ENCODE measurements around the gene TGFA. TPM values are rescaled to one million over a fixed set of nuclear protein-coding genes. Genes with fewer than 3 reads are reported as not detected.

The TGFA gene
- total RNA-seq, 4 donors from 2014 or later: 10.7 to 51.3 (median 33.7) TPM

DNA sequence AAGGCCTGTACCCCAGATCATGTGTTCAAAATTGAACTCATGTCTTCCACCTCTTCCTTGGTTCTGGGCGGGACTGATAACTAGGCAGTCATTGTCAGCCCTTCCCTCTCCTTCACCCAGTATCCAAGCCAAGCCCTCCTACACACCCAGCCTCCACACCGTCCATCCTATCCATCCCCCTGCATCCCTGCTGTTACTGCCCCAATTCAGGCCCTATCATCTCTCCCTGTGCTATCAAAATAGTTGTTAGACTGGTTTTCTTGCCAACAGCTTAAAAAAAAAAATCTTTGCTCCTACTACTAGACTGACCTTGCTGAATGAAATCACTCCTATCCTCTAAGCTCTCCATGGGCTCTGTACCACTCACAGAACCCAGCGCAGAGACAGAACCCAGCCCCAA, 32.8 kb downstream of the TGFA start:
- no peak overlapping the region for H3K4me3 ChIP-seq
- WGBS, 2 donors (ENCODE audit: low coverage in 1 of 2): 52% methylated on average over 3 of the region's 3 CpGs; no CpG with 5 or more reads in 1 of the 2 donors
- no peaks in the 10 kb centered on the region for H3K9me3 ChIP-seq
- TF ChIP-seq POLR2A (IDR thresholded peaks at IDR 0.05) (no peak), POLR2AphosphoS5 (IDR thresholded peaks at IDR 0.05) (no peak), EP300 (IDR thresholded peaks at IDR 0.05; ENCODE audit: low read depth) (no peak)
- TF ChIP-seq, protein P1, sequence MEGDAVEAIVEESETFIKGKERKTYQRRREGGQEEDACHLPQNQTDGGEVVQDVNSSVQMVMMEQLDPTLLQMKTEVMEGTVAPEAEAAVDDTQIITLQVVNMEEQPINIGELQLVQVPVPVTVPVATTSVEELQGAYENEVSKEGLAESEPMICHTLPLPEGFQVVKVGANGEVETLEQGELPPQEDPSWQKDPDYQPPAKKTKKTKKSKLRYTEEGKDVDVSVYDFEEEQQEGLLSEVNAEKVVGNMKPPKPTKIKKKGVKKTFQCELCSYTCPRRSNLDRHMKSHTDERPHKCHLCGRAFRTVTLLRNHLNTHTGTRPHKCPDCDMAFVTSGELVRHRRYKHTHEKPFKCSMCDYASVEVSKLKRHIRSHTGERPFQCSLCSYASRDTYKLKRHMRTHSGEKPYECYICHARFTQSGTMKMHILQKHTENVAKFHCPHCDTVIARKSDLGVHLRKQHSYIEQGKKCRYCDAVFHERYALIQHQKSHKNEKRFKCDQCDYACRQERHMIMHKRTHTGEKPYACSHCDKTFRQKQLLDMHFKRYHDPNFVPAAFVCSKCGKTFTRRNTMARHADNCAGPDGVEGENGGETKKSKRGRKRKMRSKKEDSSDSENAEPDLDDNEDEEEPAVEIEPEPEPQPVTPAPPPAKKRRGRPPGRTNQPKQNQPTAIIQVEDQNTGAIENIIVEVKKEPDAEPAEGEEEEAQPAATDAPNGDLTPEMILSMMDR (IDR thresholded peaks at IDR 0.05): no peak
- H3K36me3 ChIP-seq: no peaks in the 10 kb centered on the region
- DNase-seq: no peak
- H3K27me3 ChIP-seq: no peaks in the 10 kb centered on the region
- in situ Hi-C loops (cut with MboI; ENCODE audit: low pct_ligation_motif_present in 1 of 4, low pct_unique_long_range_greater_than_20kb in 1 of 4, low sequenced_read_pairs in 3 of 4) (no loop called here), intact Hi-C loops (cut with DNase I; ENCODE audit: low total_unique reads) (no loop called here)
- H3K27ac ChIP-seq: no peak overlapping the region
- H3K4me1 ChIP-seq: peaks cover 14 to 36% (median 22%) of the 10 kb centered on the region in 4 donors

DNA sequence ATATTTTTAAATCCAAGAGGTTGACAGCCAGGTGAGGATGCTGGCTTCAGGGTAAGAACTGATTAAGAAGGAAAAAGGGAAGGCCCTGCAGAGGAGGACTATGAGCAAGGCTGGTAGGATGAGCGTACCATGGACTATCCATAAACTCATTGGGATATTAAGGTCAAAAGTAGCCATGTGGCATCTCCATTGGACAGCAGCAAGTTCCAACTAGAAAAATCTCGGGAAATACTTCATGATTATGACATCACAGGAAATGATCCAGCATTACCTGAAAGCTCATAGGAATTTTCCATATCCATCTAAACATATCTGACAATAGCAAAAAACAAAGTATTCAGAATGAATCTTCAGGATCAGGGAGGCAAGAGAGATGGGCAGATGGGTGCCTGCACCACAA, 34.2 kb downstream of the TGFA start:
- Histone ChIP-seq H3K9me3 (no peaks in the 10 kb centered on the region), H3K4me1 (peaks cover 3 to 36% (median 18%) of the 10 kb centered on the region in 4 donors), H3K27ac (no peak overlapping the region), H3K36me3 (no peaks in the 10 kb centered on the region), H3K27me3 (no peaks in the 10 kb centered on the region), H3K4me3 (no peak overlapping the region)
- in situ Hi-C loops (cut with MboI; ENCODE audit: low pct_ligation_motif_present in 1 of 4, low pct_unique_long_range_greater_than_20kb in 1 of 4, low sequenced_read_pairs in 3 of 4) (no loop called here), intact Hi-C loops (cut with DNase I; ENCODE audit: low total_unique reads) (loop anchor here (5.0 kb wide), 1 partner anchor 1513 kb away; no protein-coding TSS in a partner anchor)
- TF ChIP-seq EP300 (IDR thresholded peaks at IDR 0.05; ENCODE audit: low read depth) (no peak), POLR2A (IDR thresholded peaks at IDR 0.05) (no peak), POLR2AphosphoS5 (IDR thresholded peaks at IDR 0.05) (no peak)
- TF ChIP-seq, protein P1 (IDR thresholded peaks at IDR 0.05): no peak
- DNase-seq: no peak
- 78 to 96% methylated on average over 1 to 2 of the region's 2 CpGs for WGBS, 2 donors (ENCODE audit: low coverage in 1 of 2)

DNA sequence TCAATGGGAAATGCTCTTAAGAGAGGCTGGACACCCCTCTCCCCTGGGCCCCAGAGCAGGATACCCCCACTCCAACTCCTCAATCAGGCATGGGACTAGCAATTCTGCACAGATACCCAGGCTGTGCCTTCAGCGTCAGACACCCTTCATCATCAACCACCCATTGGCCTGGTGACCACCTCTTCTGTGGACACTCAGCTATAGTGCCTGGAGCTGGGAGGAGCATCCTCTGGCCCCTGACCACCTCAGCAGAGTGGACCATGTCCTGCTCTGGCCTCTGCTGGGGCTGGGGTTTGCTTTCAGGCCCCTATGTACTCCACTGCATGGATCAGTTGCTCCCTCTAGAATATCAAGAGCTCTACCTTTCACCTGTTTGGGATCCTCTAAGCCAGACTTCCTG, 35.1 kb downstream of the TGFA start:
- H3K27me3 ChIP-seq: no peaks in the 10 kb centered on the region
- TF ChIP-seq POLR2A (IDR thresholded peaks at IDR 0.05) (no peak), POLR2AphosphoS5 (IDR thresholded peaks at IDR 0.05) (no peak), EP300 (IDR thresholded peaks at IDR 0.05; ENCODE audit: low read depth) (no peak)
- TF ChIP-seq, protein P1 (IDR thresholded peaks at IDR 0.05): no peak
- peaks cover 5 to 36% (median 15%) of the 10 kb centered on the region in 4 donors for H3K4me1 ChIP-seq
- intact Hi-C loops (cut with DNase I; ENCODE audit: low total_unique reads): loop anchor here (5.0 kb wide), 1 partner anchor 1514 kb away; no protein-coding TSS in a partner anchor
- no peak overlapping the region for H3K27ac ChIP-seq
- no peaks in the 10 kb centered on the region for H3K36me3 ChIP-seq
- in situ Hi-C loops (cut with MboI; ENCODE audit: low pct_ligation_motif_present in 1 of 4, low pct_unique_long_range_greater_than_20kb in 1 of 4, low sequenced_read_pairs in 3 of 4): no loop called here
- DNase-seq: no peak
- no CpG with 5 or more reads among the region's 1 CpG for whole genome bisulfite sequencing, 2 donors (ENCODE audit: low coverage in 1 of 2)
- H3K4me3 ChIP-seq: no peak overlapping the region
- H3K9me3 ChIP-seq: no peaks in the 10 kb centered on the region

DNA sequence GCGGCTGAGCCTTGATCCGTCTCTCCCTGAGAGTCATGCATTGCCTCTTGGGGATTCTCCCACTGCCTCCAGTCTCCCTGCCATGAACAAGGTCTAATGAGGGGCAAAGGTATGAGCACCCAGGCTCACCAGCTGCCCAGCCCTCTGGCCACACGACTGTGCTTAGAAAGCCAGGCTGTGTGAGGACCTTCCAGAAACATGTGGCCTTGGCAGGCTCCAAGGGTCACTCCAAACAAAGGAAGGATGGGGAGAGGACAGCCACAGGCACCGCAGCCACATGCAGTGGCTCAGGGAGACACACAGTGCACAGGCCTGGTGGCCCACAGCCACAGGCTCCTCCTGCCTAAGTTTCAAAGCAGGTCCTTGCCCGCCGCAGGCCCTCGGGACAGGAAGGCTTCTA, 35.8 kb downstream of the TGFA start:
- in situ Hi-C loops (cut with MboI; ENCODE audit: low pct_ligation_motif_present in 1 of 4, low pct_unique_long_range_greater_than_20kb in 1 of 4, low sequenced_read_pairs in 3 of 4): no loop called here
- Histone ChIP-seq H3K9me3 (no peaks in the 10 kb centered on the region), H3K4me1 (peaks cover 10 to 39% (median 22%) of the 10 kb centered on the region in 4 donors), H3K4me3 (no peak overlapping the region), H3K27ac (no peak overlapping the region), H3K36me3 (no peaks in the 10 kb centered on the region), H3K27me3 (no peaks in the 10 kb centered on the region)
- intact Hi-C loops (cut with DNase I; ENCODE audit: low total_unique reads): loop anchor here (5.0 kb wide), 1 partner anchor 1514 kb away; no protein-coding TSS in a partner anchor
- no peak for DNase-seq
- WGBS, 2 donors (ENCODE audit: low coverage in 1 of 2): 83% methylated on average over 7 of the region's 7 CpGs; no CpG with 5 or more reads in 1 of the 2 donors
- no peak for TF ChIP-seq EP300 (IDR thresholded peaks at IDR 0.05; ENCODE audit: low read depth)

DNA sequence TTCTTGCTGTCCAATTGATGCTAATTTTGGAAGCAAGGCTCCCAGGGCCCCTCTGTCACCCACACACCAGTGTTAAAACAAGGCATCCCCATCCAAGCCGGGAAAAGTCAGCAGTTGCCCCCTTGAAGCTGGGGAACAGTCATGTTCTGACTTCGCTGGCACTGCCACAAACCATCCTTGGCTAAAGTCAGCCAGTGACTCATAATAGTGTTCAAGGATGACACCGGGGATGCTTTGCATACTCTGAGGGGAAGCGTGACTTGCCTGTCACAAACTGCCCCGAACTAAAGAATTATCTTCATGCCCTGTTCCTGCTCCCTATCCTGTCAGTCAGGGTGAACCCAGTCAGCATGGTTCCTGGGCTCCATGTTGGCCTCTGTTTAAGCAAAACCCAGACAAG, 37.0 kb downstream of the TGFA start:
- 62% methylated on average over 5 of the region's 5 CpGs; no CpG with 5 or more reads in 1 of the 2 donors for WGBS, 2 donors (ENCODE audit: low coverage in 1 of 2)
- in situ Hi-C loops (cut with MboI; ENCODE audit: low pct_ligation_motif_present in 1 of 4, low pct_unique_long_range_greater_than_20kb in 1 of 4, low sequenced_read_pairs in 3 of 4) (no loop called here), intact Hi-C loops (cut with DNase I; ENCODE audit: low total_unique reads) (loop anchor here (5.0 kb wide), 1 partner anchor 1516 kb away; no protein-coding TSS in a partner anchor)
- no peaks in the 10 kb centered on the region for H3K27me3 ChIP-seq
- peaks cover 13 to 49% (median 28%) of the 10 kb centered on the region in 4 donors for H3K4me1 ChIP-seq
- H3K36me3 ChIP-seq: no peaks in the 10 kb centered on the region
- no peaks in the 10 kb centered on the region for H3K9me3 ChIP-seq
- H3K4me3 ChIP-seq: no peak overlapping the region
- H3K27ac ChIP-seq: no peak overlapping the region
- TF ChIP-seq, protein P1 (IDR thresholded peaks at IDR 0.05): no peak
- TF ChIP-seq POLR2AphosphoS5 (IDR thresholded peaks at IDR 0.05): no peak
- TF ChIP-seq EP300 (IDR thresholded peaks at IDR 0.05; ENCODE audit: low read depth): no peak
- no peak for TF ChIP-seq POLR2A (IDR thresholded peaks at IDR 0.05)
- DNase-seq: no peak

Data from transverse colon (tissue), 4 donors.